GM10248 (cell line): ENCODE measurements around the gene PLCB3.
A peak's percentile ranks its signal among the peaks of the same experiment; 100 is the strongest.

Experiments used
- CTCF ChIA-PET: fragments of 300-600 bp; sonication (Branson Sonifier 250); formaldehyde crosslinking; extraction: SDS; loops from one replicate; lab custom pipeline; 2021; ENCODE audit warnings: antibody characterized with exemption; lab: Yijun Ruan, JAX
- POLR2A ChIA-PET: fragments of 350-650 bp; sonication (Branson Sonifier 250); formaldehyde crosslinking; extraction: SDS; loops from one replicate; lab custom pipeline; 2020; ENCODE audit warnings: antibody characterized with exemption; lab: Yijun Ruan, JAX
- DNase-seq: peaks from one replicate; pipeline ENCODE4 v3.0.0; 2012; ENCODE audit errors: extremely low spot score
- CTCF ChIP-seq: IDR thresholded peaks from 2 replicates; pipeline ENCODE4 v1.5.1; 2012; ENCODE audit warnings: mild to moderate bottlenecking, low read depth; ENCODE audit errors: extremely low read depth, missing control alignments, control extremely low read depth

Gene PLCB3

DNA sequence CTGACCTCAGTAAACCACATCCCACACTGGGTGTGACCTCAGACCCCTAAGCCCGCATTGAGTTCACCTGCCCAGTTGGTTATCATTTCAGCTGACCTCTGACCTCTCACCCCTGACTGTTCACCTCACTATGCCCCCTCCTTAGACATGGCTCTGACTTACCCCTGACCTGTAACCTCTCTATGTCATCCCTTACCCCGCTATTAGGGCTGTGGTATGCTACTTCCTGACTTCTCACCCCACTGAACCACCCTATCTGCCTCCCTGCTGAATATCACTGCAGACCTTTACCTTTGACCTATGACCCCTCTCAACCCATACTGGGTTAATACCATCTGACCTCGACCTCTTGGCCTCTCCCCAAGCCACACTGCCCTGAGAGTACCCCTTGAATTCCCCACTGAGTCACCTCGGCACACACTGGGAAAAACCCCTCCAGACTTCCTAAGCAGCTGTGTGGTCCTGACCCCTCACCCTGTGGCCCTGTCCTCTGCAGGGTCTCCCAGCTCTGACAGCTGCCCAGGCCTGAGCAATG is 8.3 kb downstream of the PLCB3 start:
- POLR2A ChIA-PET: interaction anchor here (0.5 kb wide), 1 partner anchor 9 kb away, joined by 4 read pairs; no protein-coding TSS in a partner anchor
- no peak for TF ChIP-seq CTCF
- peak; percentile 48 for DNase-seq
- CTCF ChIA-PET: interaction anchor here (0.9 to 14.6 kb wide), 3 partner anchors 9 to 45 kb away, joined by 3 to 134 read pairs (median 9); partner anchors contain the start of gene PLCB3

DNA sequence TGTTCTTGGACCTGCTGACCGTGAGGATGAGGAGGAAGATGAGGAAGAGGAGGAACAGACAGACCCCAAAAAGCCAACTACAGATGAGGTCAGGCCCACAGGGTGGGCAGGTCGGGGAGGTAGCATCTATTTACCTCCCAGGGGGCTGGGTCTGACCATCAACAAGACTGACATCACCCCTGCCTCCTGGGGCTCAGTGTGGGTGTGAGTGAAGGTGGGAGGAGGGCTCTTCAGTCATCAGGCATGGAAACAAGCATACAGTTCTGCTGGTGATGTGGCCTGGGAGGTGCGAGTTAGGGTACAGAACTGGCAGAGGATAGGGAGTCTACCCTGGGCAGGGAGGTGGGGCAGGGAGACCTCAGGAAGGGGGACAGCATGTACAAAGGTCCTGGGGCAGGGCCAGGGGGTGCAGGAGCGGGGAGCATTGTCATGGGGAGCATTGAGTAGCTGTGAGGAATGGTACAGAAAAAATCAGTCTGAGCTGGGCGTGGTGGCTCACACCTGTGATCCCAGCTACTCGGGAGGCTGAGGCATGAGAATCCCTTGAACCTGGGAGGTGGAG is 8.9 kb downstream of the PLCB3 start:
- peak; percentile 57 for DNase-seq
- CTCF ChIA-PET: interaction anchor here (1.8 to 14.6 kb wide), 2 partner anchors 10 to 12 kb away, joined by 5 to 134 read pairs; partner anchors contain the start of gene PLCB3
- POLR2A ChIA-PET: no interaction called here
- TF ChIP-seq CTCF: no peak

DNA sequence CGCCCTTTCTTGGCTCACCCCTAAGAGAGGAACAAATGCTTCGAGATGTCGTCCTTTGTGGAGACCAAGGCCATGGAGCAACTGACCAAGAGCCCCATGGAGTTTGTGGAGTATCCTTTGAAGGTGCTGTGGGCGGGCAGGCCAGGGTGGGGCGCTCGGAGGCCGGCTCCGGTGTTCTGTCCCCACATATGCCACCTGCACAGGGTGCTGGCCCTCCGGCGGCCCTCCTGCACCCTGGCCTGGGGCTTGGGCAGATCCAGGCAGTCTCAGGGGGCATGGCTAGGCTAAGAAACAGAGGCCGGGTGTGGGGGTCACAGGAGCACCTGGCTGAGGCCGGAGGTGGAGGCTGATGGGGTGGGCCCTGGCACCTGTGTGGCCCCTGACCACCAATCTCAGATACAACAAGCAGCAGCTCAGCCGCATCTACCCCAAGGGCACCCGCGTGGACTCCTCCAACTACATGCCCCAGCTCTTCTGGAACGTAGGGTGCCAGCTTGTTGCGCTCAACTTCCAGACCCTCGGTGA is 10.3 kb downstream of the PLCB3 start:
- TF ChIP-seq CTCF: no peak
- no peak for DNase-seq
- ChIA-PET CTCF (interaction anchor here (1.0 to 14.6 kb wide), 4 partner anchors 10 to 55 kb away, joined by 3 to 134 read pairs (median 6); partner anchors contain the start of genes CATSPERZ, FERMT3 and PLCB3), POLR2A (no interaction called here)

DNA sequence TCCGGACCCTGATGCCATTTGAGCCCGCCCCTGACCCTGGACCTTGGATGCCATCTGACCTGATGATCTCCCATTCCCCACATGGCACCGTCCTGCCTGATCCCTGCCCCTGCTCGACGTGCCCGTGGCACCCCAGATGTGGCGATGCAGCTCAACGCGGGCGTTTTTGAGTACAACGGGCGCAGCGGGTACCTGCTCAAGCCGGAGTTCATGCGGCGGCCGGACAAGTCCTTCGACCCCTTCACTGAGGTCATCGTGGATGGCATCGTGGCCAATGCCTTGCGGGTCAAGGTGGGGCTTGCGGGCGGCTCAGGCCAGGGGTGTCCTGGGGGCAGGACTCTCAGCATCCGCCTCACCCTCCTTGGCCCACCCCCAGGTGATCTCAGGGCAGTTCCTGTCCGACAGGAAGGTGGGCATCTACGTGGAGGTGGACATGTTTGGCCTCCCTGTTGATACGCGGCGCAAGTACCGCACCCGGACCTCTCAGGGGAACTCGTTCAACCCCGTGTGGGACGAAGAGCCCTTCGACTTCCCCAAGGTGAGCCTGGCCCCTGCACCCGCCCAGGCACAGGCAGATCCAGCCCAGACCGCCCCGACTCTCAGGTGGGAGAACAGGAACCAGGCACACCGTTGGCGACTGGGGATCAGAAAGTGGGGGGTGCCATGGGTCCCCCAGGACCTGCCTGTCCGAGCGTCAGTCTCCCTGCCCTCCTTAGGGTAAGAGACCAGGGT is 11.1 kb downstream of the PLCB3 start:
- POLR2A ChIA-PET: no interaction called here
- CTCF ChIA-PET: interaction anchor here (1.0 to 14.6 kb wide), 5 partner anchors 8 to 56 kb away, joined by 3 to 134 read pairs (median 5); partner anchors contain the start of genes CATSPERZ, FERMT3 and PLCB3
- no peak for DNase-seq
- TF ChIP-seq CTCF: no peak

GRCh38 chr11:64263021-64263946 is 12.0 kb downstream of the PLCB3 start:
- DNase-seq: no peak
- CTCF ChIA-PET: interaction anchor here (1.4 to 14.6 kb wide), 4 partner anchors 9 to 59 kb away, joined by 4 to 134 read pairs (median 6); partner anchors contain the start of genes CATSPERZ and PLCB3
- POLR2A ChIA-PET: no interaction called here
- TF ChIP-seq CTCF: no peak
